22Rv1 (cell line): ENCODE results near the gene ASXL2.
A peak's percentile ranks its signal among the peaks of the same experiment; 100 is the strongest.
"Not testable (repeated sequence)": the region's sequence is repeated elsewhere in the genome, so short reads cannot be mapped to it uniquely, and the experiment has no call there.

ENCODE experiments used
- H3K27ac ChIP-seq: fragments of 450-650 bp; 2 replicates; pipeline ENCODE4 v1.5.1; 2017
- ZFX ChIP-seq: fragments of 450-650 bp; IDR thresholded peaks from 2 replicates; pipeline ENCODE4 v1.6.1; 2017; ENCODE audit warnings: antibody characterized with exemption, borderline replicate concordance
- TF ChIP-seq, protein P1 (sequence below): fragments of 450-650 bp; IDR thresholded peaks from 2 replicates; pipeline ENCODE4 v1.5.1; 2017; ENCODE audit warnings: mild to moderate bottlenecking

The ASXL2 gene

DNA sequence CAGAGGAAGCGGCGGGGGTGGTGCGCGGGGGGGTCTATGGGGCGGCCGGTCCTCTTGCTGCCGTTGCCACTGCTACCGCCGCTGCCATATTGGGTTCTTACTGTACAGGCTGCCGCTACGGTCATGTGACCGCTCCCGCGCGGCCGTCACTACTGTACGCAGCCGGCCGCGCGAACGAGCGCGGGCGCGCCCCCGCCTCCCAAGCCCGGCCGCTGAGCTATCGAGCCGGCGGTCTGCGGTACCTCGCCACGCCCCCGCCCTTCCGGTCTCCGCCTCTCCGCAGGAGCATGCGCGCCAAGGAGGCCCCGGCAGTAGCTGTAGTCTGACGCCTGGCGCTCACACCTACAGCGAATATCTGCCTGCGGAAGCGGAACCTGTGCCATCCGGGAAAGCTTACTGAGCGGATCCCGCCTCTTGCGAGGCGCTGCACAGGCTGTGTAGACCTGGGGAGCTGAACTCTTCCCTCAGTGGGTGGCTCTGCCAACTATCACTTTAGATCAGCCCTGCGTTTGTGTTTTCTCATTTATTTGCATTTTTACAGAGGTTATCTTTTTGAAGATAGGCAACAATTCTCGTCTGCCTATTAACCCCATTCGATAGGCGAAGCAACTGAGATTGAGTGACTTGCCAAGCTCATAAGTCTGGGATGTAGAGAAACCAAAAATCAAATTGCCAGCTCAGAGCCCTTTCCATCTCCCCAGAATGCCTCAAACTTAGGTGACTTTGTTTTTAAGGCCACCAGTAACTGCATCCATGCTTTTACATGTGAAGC, at the start of gene ASXL2:
Gene ASXL2 (minus strand): TSS at position 127 of the 772 bp plus-strand sequence. CDS start 265 bp downstream, outside the sequence.
- TF ChIP-seq, protein P1, sequence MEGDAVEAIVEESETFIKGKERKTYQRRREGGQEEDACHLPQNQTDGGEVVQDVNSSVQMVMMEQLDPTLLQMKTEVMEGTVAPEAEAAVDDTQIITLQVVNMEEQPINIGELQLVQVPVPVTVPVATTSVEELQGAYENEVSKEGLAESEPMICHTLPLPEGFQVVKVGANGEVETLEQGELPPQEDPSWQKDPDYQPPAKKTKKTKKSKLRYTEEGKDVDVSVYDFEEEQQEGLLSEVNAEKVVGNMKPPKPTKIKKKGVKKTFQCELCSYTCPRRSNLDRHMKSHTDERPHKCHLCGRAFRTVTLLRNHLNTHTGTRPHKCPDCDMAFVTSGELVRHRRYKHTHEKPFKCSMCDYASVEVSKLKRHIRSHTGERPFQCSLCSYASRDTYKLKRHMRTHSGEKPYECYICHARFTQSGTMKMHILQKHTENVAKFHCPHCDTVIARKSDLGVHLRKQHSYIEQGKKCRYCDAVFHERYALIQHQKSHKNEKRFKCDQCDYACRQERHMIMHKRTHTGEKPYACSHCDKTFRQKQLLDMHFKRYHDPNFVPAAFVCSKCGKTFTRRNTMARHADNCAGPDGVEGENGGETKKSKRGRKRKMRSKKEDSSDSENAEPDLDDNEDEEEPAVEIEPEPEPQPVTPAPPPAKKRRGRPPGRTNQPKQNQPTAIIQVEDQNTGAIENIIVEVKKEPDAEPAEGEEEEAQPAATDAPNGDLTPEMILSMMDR = 0 out of 2 replicates have a peak, but pooled peaks have one; percentile 4
- TF ChIP-seq ZFX = no peak
- peak within 1 kb of the TSS; percentile 89 for H3K27ac ChIP-seq

DNA sequence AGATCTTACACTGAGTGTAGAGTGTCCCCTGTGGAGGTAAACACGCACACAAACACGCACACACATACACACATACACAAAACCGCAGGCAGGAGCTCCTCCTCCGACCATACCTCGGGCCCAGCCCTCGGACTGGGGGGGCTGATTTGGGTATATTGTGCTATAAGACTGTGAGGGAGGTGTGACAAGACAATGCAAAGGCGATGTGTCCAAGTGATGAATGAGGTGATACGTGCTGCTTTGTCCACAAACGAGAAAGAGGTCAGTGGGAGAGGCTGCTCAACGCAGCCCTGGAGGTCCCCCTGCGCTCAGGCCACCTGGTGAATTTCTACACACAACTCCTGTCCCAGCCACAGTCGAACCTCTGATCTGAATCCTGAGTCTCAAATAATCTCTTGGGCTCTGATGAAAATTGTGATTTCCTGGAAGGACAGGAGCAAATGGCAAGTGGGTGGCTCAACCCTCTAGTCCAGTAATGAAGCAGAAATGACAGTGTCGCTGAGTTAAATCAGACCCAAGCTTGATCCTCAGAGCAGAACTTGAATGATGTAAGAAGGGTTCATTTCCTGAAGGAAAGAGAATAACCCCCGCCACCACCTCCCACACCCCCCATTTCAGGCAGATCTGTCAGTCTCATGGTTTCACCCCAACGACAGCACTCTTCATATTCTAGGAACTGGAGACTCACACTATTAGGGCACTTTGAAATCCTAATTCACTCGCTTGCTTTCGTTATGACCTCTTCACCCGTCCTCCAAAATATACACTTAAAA, 48.9 kb upstream of the ASXL2 start:
- no peak for TF ChIP-seq ZFX
- TF ChIP-seq, protein P1 = no peak
- no peak overlapping the region for H3K27ac ChIP-seq

DNA sequence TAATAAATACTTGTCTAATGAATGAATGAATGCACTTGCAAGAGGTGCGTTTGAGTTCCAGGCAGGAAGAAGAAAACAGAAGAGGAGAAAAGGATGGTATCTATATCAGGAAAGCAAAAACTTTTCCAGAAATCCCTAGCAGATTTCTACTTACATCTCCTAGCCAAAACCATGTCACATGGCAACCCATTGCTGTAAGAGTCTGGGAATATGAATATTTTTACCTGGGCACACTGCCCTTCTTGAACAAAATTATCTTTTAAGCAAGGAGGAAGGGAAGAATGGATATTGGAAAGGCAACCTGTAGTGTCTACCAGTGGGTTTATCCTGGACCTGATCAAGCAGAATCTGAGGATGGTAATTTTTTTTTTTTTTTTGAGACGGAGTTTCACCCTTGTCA, 44.2 kb upstream of the ASXL2 start:
- TF ChIP-seq ZFX = no peak
- TF ChIP-seq, protein P1 = no peak
- no peak overlapping the region for H3K27ac ChIP-seq

DNA sequence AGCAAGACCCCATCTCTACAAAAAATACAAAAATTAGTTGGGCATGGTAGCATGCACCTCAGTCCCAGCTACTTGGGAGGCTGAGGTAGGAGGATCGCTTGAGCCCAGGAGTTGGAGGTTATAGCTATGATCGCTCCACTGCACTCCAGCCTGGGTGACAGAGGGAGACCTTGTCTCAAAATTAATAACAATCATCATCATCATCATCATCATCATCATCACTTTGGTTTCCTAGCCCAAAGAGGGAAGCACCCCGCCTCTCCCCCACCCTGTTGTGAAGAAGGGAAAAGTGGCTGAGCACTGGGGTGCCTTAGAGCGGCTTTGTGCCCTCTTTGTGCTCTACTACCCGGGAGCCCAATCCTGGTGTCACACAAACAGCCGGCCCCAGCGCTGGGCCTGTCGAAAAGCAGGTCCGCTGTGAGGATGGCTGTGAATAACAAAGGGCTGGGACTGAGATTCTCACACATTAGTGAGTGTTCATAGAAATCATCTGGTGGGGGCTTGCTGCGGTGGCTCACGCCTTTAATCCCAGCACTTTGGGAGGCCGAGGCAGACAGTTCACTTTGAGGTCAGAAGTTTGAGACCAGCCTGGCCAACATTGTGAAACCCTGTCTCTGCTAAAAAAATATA, 42.6 kb upstream of the ASXL2 start:
- H3K27ac ChIP-seq = no peak overlapping the region
- TF ChIP-seq, protein P1 = no peak
- no peak for TF ChIP-seq ZFX

DNA sequence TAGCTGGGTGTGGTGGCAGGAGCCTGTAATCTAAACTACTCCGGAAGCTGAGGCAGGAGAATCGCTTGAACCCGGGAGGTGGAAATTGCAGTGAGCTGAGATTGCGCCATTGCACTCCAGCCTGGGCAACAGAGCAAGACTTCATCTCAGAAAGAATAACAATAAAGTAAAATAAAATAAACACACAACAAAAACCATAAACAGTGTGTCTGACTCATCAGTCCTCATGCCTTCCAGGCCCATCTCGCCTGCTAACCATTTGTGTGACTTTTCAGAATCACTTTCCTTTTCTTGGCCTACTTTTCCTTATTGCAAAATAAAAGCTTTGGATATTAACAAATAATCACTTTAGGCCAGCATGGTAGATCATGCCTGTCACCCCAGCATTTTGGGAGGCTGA, 42.0 kb upstream of the ASXL2 start:
- TF ChIP-seq, protein P1 = no peak
- no peak for TF ChIP-seq ZFX
- no peak overlapping the region for H3K27ac ChIP-seq

DNA sequence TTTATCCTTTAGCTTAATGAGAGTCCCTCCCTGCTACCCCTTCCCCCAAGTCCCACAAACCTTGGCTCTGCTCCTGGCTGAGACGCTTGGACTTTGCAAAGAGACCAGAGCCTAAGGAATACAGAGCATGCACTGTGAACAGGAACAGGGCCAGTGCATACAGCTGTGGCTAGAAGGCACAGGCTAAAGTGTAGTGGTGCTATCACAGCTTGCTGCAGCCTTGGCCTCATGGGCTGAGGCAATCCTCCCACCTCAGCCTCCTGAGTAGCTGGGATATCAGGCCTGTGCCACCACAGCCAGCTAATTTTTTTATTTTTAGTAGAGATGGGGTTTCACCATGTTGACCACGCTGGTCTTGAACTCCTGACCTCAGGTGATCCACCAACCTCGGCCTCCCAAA, 39.5 kb upstream of the ASXL2 start:
- TF ChIP-seq, protein P1 = no peak
- TF ChIP-seq ZFX = no peak
- no peak overlapping the region for H3K27ac ChIP-seq

DNA sequence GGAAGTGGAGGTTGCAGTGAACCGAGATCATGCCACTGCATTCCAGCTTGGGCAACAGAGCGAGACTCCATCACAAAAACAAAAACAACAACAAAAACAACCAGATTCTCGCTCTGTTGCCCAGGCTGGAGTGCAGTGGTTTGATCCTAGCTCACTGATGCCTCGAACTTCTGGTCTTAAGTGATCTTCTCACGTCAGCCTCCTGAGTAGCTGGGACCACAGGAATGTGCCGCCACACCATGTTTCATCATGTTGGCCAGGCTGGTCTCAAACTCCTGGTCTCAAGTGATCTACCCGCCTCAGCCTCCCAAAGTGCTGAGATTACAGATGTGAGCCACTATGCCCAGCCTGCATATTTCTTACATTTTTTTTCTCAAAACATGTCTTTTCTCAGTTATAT, 39.1 kb upstream of the ASXL2 start:
- not testable (repeated sequence) for H3K27ac ChIP-seq

DNA sequence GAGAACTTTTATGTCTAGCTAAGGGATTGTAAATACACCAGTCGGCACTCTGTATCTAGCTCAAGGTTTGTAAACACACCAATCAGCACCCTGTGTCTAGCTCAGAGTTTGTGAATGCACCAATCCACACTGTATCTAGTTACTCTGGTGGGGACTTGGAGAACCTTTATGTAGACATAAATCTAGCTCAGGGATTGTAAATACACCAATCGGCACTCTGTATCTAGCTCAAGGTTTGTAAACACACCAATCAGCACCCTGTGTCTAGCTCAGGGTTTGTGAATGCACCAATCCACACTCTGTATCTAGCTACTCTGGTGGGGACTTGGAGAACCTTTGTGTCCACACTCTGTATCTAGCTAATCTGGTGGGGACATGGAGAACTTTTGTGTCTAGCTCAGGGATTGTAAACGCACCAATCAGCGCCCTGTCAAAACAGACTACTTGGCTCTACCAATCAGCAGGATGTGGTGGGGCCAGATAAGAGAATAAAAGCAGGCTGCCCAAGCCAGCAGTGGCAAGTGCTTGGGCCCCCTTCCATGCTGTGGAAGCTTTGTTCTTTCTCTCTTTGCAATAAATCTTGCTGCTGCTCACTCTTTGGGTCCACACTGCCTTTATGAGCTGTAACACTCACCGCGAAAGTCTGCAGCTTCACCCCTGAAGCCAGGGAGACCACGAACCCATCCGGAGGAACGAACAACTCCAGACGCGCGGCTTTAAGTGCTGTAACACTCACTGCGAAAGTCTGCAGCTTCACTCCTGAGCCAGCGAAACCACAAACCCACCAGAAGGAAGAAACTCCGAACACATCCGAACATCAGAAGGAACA, 37.9 kb upstream of the ASXL2 start:
- not testable (repeated sequence) for H3K27ac ChIP-seq

DNA sequence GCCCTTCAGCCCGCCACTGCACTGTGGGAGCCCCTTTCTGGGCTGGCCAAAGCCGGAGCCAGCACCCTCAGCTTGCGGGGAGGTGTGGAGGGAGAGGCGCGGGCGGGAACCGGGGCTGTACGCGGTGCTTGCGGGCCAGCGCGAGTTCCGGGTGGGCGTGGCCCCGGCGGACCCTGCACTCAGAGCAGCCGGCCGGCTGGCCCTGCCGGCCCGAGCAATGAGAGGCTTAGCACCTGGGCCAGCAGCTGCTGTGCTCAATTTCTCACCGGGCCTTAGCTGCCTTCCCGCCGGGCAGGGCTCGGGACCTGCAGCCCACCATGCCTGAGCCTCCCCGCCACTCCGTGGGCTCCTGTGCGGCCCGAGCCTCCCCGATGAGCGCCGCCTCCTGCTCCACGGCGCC, 37.1 kb upstream of the ASXL2 start:
- H3K27ac ChIP-seq = not testable (repeated sequence)

DNA sequence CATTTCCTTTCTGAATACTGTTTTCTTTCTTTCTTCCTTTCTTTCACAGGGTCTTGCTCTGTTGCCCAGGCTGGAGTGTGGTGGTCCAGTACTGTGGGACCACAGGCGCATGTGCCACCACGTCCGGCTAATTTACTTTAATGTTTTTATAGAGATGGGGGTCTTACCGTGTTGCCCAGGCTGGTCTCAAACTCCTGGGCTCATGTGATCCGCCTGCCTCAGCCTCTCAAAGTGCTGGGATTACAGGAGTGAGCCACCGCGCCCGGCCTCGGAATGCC, 35.3 kb upstream of the ASXL2 start:
- H3K27ac ChIP-seq = not testable (repeated sequence)
